ENCODE data around the gene LRCOL1.

LRCOL1 gene

DNA sequence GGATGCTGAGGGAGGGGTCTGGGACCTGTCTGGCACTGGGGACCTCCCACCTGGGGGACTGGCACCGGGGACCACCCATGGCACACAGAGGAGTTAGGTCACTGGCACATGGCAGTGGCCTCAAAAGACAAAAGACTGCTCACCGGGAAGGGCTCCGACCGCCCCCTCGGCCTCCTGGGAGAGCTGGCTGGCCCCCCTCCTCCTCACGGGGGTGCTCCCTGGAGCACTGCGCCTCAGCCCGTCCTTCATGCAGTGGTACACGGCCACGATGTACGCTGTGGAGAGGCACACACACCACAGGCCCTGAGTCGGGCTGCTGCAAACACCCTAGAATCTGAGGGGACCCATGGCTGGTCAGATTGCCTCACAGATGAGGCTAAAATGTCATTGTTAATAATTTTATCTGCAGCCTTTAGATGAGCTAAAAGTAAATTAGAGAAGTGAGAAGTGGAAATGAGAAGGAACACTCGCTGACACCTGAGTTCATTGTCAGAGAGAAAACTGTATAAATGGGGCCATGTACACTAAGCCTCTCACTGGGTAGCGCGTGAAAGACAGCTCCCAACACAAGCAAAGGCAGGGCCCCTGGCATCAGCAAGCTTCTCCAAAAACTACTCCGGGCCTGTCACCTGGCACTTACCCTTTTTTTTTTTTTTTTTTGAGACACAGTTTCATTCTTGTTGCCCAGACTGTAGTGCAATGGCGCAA is 22.3 kb upstream of the LRCOL1 start:
- Histone ChIP-seq H3K4me2 (ENCODE audit: low read depth, low read length, poor library complexity, severe bottlenecking) (no peak overlapping the region), H3K9me3 (ENCODE audit: insufficient read depth, low read depth, low read length) (no peaks in the 10 kb centered on the region), H3K36me3 (ENCODE audit: insufficient read depth, low read length) (peaks cover 65% of the 10 kb centered on the region; the same call in 1 of the 2 replicates), H3K4me3 (ENCODE audit: low read length, poor library complexity, severe bottlenecking) (no peak overlapping the region), H3K9ac (ENCODE audit: low read depth, low read length, poor library complexity, severe bottlenecking) (no peak overlapping the region), H2AFZ (ENCODE audit: low read length) (no peak overlapping the region), H3K4me1 (ENCODE audit: insufficient read depth, low read length, poor library complexity, severe bottlenecking) (peaks cover 42% of the 10 kb centered on the region), H3K9me2 (replicated peaks; ENCODE audit: low read depth, low read length) (no peaks in the 10 kb centered on the region), H3F3A (ENCODE audit: low read depth) (no peaks in the 10 kb centered on the region; the same call in 1 of the 2 replicates), H3K79me2 (ENCODE audit: insufficient read depth, low read length) (peaks cover 14% of the 10 kb centered on the region; the same call in 1 of the 2 replicates), H3K27me3 (ENCODE audit: insufficient read depth, low read length, poor library complexity, severe bottlenecking) (no peaks in the 10 kb centered on the region), H4K20me1 (ENCODE audit: insufficient read depth, low read length, poor library complexity, severe bottlenecking) (no peaks in the 10 kb centered on the region)
- TF ChIP-seq CTCF (conservative IDR thresholded peaks at IDR 0.05; ENCODE audit: low read length) (no peak), EZH2phosphoT487 (IDR thresholded peaks at IDR 0.05; ENCODE audit: borderline replicate concordance) (no peak)

DNA sequence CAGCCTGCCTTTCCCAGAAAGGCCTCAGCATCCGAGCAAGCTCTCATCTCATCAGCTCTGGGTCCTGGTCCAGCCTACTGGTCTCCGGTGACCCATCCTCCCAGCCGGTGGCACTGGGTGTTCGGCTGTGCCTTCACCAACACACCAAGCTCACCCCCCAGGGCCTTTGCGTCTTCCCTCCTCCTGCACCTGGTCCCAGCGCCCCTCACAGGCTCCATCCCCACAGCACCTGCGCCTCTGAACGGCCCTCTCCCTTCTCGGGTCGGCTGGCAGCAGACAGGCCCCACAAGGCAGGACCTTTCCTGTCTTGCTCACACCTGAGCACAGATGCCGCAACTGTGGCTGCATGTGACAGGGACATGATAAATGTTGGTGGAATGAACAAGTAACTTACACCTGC is 21.3 kb upstream of the LRCOL1 start:
- no peaks in the 10 kb centered on the region for H3K9me3 ChIP-seq (ENCODE audit: insufficient read depth, low read depth, low read length)
- H3K9ac ChIP-seq (ENCODE audit: low read depth, low read length, poor library complexity, severe bottlenecking), result no peak overlapping the region
- TF ChIP-seq CTCF (conservative IDR thresholded peaks at IDR 0.05; ENCODE audit: low read length), result no peak
- TF ChIP-seq EZH2phosphoT487 (IDR thresholded peaks at IDR 0.05; ENCODE audit: borderline replicate concordance), result no peak
- no peak overlapping the region for H2AFZ ChIP-seq (ENCODE audit: low read length)
- peaks cover 32% of the 10 kb centered on the region for H3K4me1 ChIP-seq (ENCODE audit: insufficient read depth, low read length, poor library complexity, severe bottlenecking)
- no peaks in the 10 kb centered on the region; the same call in 1 of the 2 replicates for H3F3A ChIP-seq (ENCODE audit: low read depth)
- no peak overlapping the region for H3K4me2 ChIP-seq (ENCODE audit: low read depth, low read length, poor library complexity, severe bottlenecking)
- H3K27me3 ChIP-seq (ENCODE audit: insufficient read depth, low read length, poor library complexity, severe bottlenecking), result no peaks in the 10 kb centered on the region
- H3K9me2 ChIP-seq (replicated peaks; ENCODE audit: low read depth, low read length), result no peaks in the 10 kb centered on the region
- no peak overlapping the region for H3K4me3 ChIP-seq (ENCODE audit: low read length, poor library complexity, severe bottlenecking)
- peaks cover 14% of the 10 kb centered on the region; the same call in 1 of the 2 replicates for H3K79me2 ChIP-seq (ENCODE audit: insufficient read depth, low read length)
- no peaks in the 10 kb centered on the region for H4K20me1 ChIP-seq (ENCODE audit: insufficient read depth, low read length, poor library complexity, severe bottlenecking)
- peaks cover 64% of the 10 kb centered on the region; the same call in 1 of the 2 replicates for H3K36me3 ChIP-seq (ENCODE audit: insufficient read depth, low read length)

GRCh38 chr12:132630672-132631071 is 20.3 kb upstream of the LRCOL1 start:
- no peaks in the 10 kb centered on the region for H3K9me2 ChIP-seq (replicated peaks; ENCODE audit: low read depth, low read length)
- H3F3A ChIP-seq (ENCODE audit: low read depth), result no peaks in the 10 kb centered on the region
- no peak overlapping the region for H3K4me2 ChIP-seq (ENCODE audit: low read depth, low read length, poor library complexity, severe bottlenecking)
- H3K9me3 ChIP-seq (ENCODE audit: insufficient read depth, low read depth, low read length), result no peaks in the 10 kb centered on the region
- peaks cover 22% of the 10 kb centered on the region for H3K4me1 ChIP-seq (ENCODE audit: insufficient read depth, low read length, poor library complexity, severe bottlenecking)
- no peak overlapping the region for H3K9ac ChIP-seq (ENCODE audit: low read depth, low read length, poor library complexity, severe bottlenecking)
- peaks cover 14% of the 10 kb centered on the region; the same call in 1 of the 2 replicates for H3K79me2 ChIP-seq (ENCODE audit: insufficient read depth, low read length)
- TF ChIP-seq CTCF (conservative IDR thresholded peaks at IDR 0.05; ENCODE audit: low read length) (no peak), EZH2phosphoT487 (IDR thresholded peaks at IDR 0.05; ENCODE audit: borderline replicate concordance) (no peak)
- no peak overlapping the region for H2AFZ ChIP-seq (ENCODE audit: low read length)
- peaks cover 67% of the 10 kb centered on the region; the same call in 1 of the 2 replicates for H3K36me3 ChIP-seq (ENCODE audit: insufficient read depth, low read length)
- no peaks in the 10 kb centered on the region for H3K27me3 ChIP-seq (ENCODE audit: insufficient read depth, low read length, poor library complexity, severe bottlenecking)
- no peaks in the 10 kb centered on the region for H4K20me1 ChIP-seq (ENCODE audit: insufficient read depth, low read length, poor library complexity, severe bottlenecking)
- no peak overlapping the region for H3K4me3 ChIP-seq (ENCODE audit: low read length, poor library complexity, severe bottlenecking)
